KMS-11 (cell line): ENCODE results near the gene NOD2.

Experiments
- H2AFZ ChIP-seq: fragments of 200-600 bp; sonication (generic); 2 replicates; pipeline ENCODE4 v1.6.1; 2016; ENCODE audit warnings: antibody characterized with exemption, mixed run types, low read depth
- H3K27ac ChIP-seq: fragments of 200-600 bp; sonication (generic); 2 replicates; pipeline ENCODE4 v1.6.1; 2016; ENCODE audit warnings: mild to moderate bottlenecking, mixed run types
- H3K27me3 ChIP-seq: fragments of 200-600 bp; sonication (generic); 2 replicates; pipeline ENCODE4 v1.6.1; 2017; ENCODE audit warnings: mild to moderate bottlenecking, low read depth, mixed run types, moderate library complexity; ENCODE audit not compliant: insufficient read depth
- H3K36me3 ChIP-seq: fragments of 200-600 bp; sonication (generic); 2 replicates; pipeline ENCODE4 v1.6.1; 2017; ENCODE audit warnings: mild to moderate bottlenecking, mixed run types; ENCODE audit not compliant: insufficient read depth
- H3K4me1 ChIP-seq: fragments of 200-600 bp; sonication (generic); 2 replicates; pipeline ENCODE4 v1.6.1; 2016; ENCODE audit warnings: mild to moderate bottlenecking, low read depth, mixed run types; ENCODE audit not compliant: poor library complexity, severe bottlenecking
- H3K4me2 ChIP-seq: fragments of 200-600 bp; sonication (generic); 2 replicates; pipeline ENCODE4 v1.7.0; 2016; ENCODE audit warnings: mild to moderate bottlenecking, mixed run types
- H3K4me3 ChIP-seq: fragments of 200-600 bp; sonication (generic); IDR thresholded peaks from 2 replicates; pipeline ENCODE4 v1.6.1; 2017; ENCODE audit warnings: low read depth, low read length, mixed read lengths; ENCODE audit not compliant: insufficient read depth
- H3K79me2 ChIP-seq: fragments of 200-600 bp; sonication (generic); 2 replicates; pipeline ENCODE4 v1.6.1; 2016; ENCODE audit warnings: low read depth, mixed run types; ENCODE audit not compliant: insufficient read depth
- H3K9ac ChIP-seq: fragments of 200-600 bp; sonication (generic); 2 replicates; pipeline ENCODE4 v1.6.1; 2016; ENCODE audit warnings: mild to moderate bottlenecking, mixed run types
- H4K20me1 ChIP-seq: fragments of 200-600 bp; sonication (generic); 2 replicates; pipeline ENCODE4 v1.6.1; 2016; ENCODE audit warnings: mild to moderate bottlenecking, mixed run types; ENCODE audit not compliant: insufficient read depth
- CTCF ChIP-seq: fragments of 200-600 bp; sonication (generic); conservative IDR thresholded peaks from 2 replicates; pipeline ENCODE4 v1.6.1; 2017; ENCODE audit warnings: low read depth, mild to moderate bottlenecking, antibody characterized with exemption, low read length, moderate library complexity, mixed read lengths

The NOD2 gene

GRCh38 chr16:50696575-50697420 is 3.4 kb downstream of the NOD2 start:
- Histone ChIP-seq H3K79me2 (no peaks in the 10 kb centered on the region), H3K9ac (no peak overlapping the region), H3K27ac (no peak overlapping the region), H3K4me1 (no peaks in the 10 kb centered on the region), H3K27me3 (no peaks in the 10 kb centered on the region), H3K36me3 (no peaks in the 10 kb centered on the region), H4K20me1 (no peaks in the 10 kb centered on the region), H3K4me3 (no peak overlapping the region), H2AFZ (no peak overlapping the region), H3K4me2 (no peak overlapping the region)
- TF ChIP-seq CTCF, result no peak

- H3K27me3 ChIP-seq, result no peaks in the 10 kb centered on the region
- no peak overlapping the region for H3K4me3 ChIP-seq
- H2AFZ ChIP-seq, result no peak overlapping the region
- H3K79me2 ChIP-seq, result no peaks in the 10 kb centered on the region
- no peaks in the 10 kb centered on the region for H3K36me3 ChIP-seq
- no peak overlapping the region for H3K27ac ChIP-seq
- H4K20me1 ChIP-seq, result no peaks in the 10 kb centered on the region
- no peak overlapping the region for H3K4me2 ChIP-seq
- no peak overlapping the region for H3K9ac ChIP-seq
- TF ChIP-seq CTCF, result no peak
- H3K4me1 ChIP-seq, result no peaks in the 10 kb centered on the region
Observed at GRCh38 chr16:50697421-50697715, 4.0 kb downstream of the NOD2 start.

GRCh38 chr16:50697881-50698767 is 4.7 kb downstream of the NOD2 start:
- Histone ChIP-seq H3K27ac (no peak overlapping the region), H3K4me2 (no peak overlapping the region)

More at GRCh38 chr16:50697881-50698767, 4.7 kb downstream of the NOD2 start:
- Histone ChIP-seq H3K4me1 (no peaks in the 10 kb centered on the region), H2AFZ (peak overlapping the region; percentile 30; the same call in 1 of the 2 replicates), H3K36me3 (no peaks in the 10 kb centered on the region), H3K27me3 (no peaks in the 10 kb centered on the region), H4K20me1 (no peaks in the 10 kb centered on the region), H3K79me2 (no peaks in the 10 kb centered on the region), H3K4me3 (no peak overlapping the region), H3K9ac (no peak overlapping the region)
- no peak for TF ChIP-seq CTCF
